ENCODE measurements around the gene ARHGDIG.

- TF ChIP-seq CTCF (IDR thresholded peaks at IDR 0.05) (no peak), POLR2A (IDR thresholded peaks at IDR 0.05) (no peak)
These were observed 49.4 kb upstream of the ARHGDIG start for GRCh38 chr16:230949-231348.

Data from uterus (tissue), 2 donors.